ENCODE measurements around the gene ESYT3. TPM values are rescaled to one million over a fixed set of nuclear protein-coding genes. Genes with fewer than 3 reads are reported as not detected.

The ESYT3 gene
- polyA plus RNA-seq, 3 donors = not detected

GRCh38 chr3:138394686-138395085 is 39.7 kb upstream of the ESYT3 start:
- no peak overlapping the region for H3K9ac ChIP-seq (ENCODE audit: insufficient read depth, low read length, poor library complexity, severe bottlenecking)
- Mint-ChIP-seq H3K27me3 (ENCODE audit: low read depth in 3 of 3) (peaks cover 0 to 5% (median 2%) of the 10 kb centered on the region in 3 donors), H3K9me3 (peaks cover 0 to 2% (median 0%) of the 10 kb centered on the region in 7 donors), H3K4me3 (no peak overlapping the region), H3K36me3 (peaks cover 0 to 1% of the 10 kb centered on the region in 2 donors), H3K27ac (peak overlapping the region in 1 of 7 donors; percentile 62), H3K4me1 (peaks cover 5% of the 10 kb centered on the region)
- H3K4me1 ChIP-seq (ENCODE audit: control insufficient read depth in 1 of 2, insufficient read depth in 2 of 2, low read length in 2 of 2) = no peaks in the 10 kb centered on the region
- no peak overlapping the region for H2AFZ ChIP-seq (ENCODE audit: insufficient read depth, low read depth, low read length, poor library complexity, severe bottlenecking)
- no peak for DNase-seq
- no peak for TF ChIP-seq CTCF (IDR thresholded peaks at IDR 0.05)
- no peak overlapping the region for H3K4me3 ChIP-seq (replicated peaks in 1 of 3; ENCODE audit: low read depth in 2 of 3, low read length in 3 of 3)
- no peak overlapping the region for H3K4me2 ChIP-seq (replicated peaks; ENCODE audit: extremely low read depth, low read length, poor library complexity, severe bottlenecking)
- no peaks in the 10 kb centered on the region for H3K9me3 ChIP-seq (replicated peaks in 1 of 2; ENCODE audit: control insufficient read depth in 1 of 2, insufficient read depth in 1 of 2, low read length in 2 of 2)
- no peaks in the 10 kb centered on the region for H3K27me3 ChIP-seq (ENCODE audit: control insufficient read depth in 2 of 2, insufficient read depth in 2 of 2, low read length in 2 of 2)
- intact Hi-C loops (cut with micrococcal nuclease) = no loop called here
- no peaks in the 10 kb centered on the region for H4K20me1 ChIP-seq (ENCODE audit: insufficient read depth, low read length)
- no peak overlapping the region for H3K27ac ChIP-seq (ENCODE audit: low read depth in 1 of 2, low read length in 2 of 2)
- no peaks in the 10 kb centered on the region for H3K79me2 ChIP-seq (ENCODE audit: insufficient read depth, low read length)
- H3K36me3 ChIP-seq (replicated peaks in 1 of 2; ENCODE audit: control insufficient read depth in 1 of 2, insufficient read depth in 2 of 2, low read length in 2 of 2) = no peaks in the 10 kb centered on the region
- 96% methylated on average over 4 of the region's 5 CpGs for WGBS (ENCODE audit: insufficient coverage)

- intact Hi-C loops (cut with micrococcal nuclease) = no loop called here
- no peaks in the 10 kb centered on the region for H3K36me3 ChIP-seq (replicated peaks in 1 of 2; ENCODE audit: control insufficient read depth in 1 of 2, insufficient read depth in 2 of 2, low read length in 2 of 2)
- H3K4me1 Mint-ChIP-seq = peaks cover 5% of the 10 kb centered on the region
These were observed 38.3 kb upstream of the ESYT3 start for GRCh38 chr3:138395865-138396751.

More at GRCh38 chr3:138395865-138396751, 38.3 kb upstream of the ESYT3 start:
- peaks cover 0 to 5% of the 10 kb centered on the region in 2 donors for H3K36me3 Mint-ChIP-seq
- Histone ChIP-seq H3K9ac (ENCODE audit: insufficient read depth, low read length, poor library complexity, severe bottlenecking) (no peak overlapping the region), H3K79me2 (ENCODE audit: insufficient read depth, low read length) (no peaks in the 10 kb centered on the region), H3K4me3 (replicated peaks in 1 of 3; ENCODE audit: low read depth in 2 of 3, low read length in 3 of 3) (no peak overlapping the region), H3K4me2 (replicated peaks; ENCODE audit: extremely low read depth, low read length, poor library complexity, severe bottlenecking) (no peak overlapping the region), H3K27ac (ENCODE audit: low read depth in 1 of 2, low read length in 2 of 2) (no peak overlapping the region), H3K9me3 (replicated peaks in 1 of 2; ENCODE audit: control insufficient read depth in 1 of 2, insufficient read depth in 1 of 2, low read length in 2 of 2) (no peaks in the 10 kb centered on the region), H3K4me1 (ENCODE audit: control insufficient read depth in 1 of 2, insufficient read depth in 2 of 2, low read length in 2 of 2) (no peaks in the 10 kb centered on the region), H3K27me3 (ENCODE audit: control insufficient read depth in 2 of 2, insufficient read depth in 2 of 2, low read length in 2 of 2) (no peaks in the 10 kb centered on the region), H4K20me1 (ENCODE audit: insufficient read depth, low read length) (no peaks in the 10 kb centered on the region), H2AFZ (ENCODE audit: insufficient read depth, low read depth, low read length, poor library complexity, severe bottlenecking) (no peak overlapping the region)
- 92% methylated on average over 8 of the region's 12 CpGs for WGBS (ENCODE audit: insufficient coverage)
- peak overlapping the region in 2 of 7 donors; percentile 20 to 26 for H3K27ac Mint-ChIP-seq
- DNase-seq = no peak
- no peak for TF ChIP-seq CTCF (IDR thresholded peaks at IDR 0.05)
- peaks cover 0 to 2% (median 0%) of the 10 kb centered on the region in 7 donors for H3K9me3 Mint-ChIP-seq
- no peak overlapping the region for H3K4me3 Mint-ChIP-seq
- peaks cover 1 to 5% (median 2%) of the 10 kb centered on the region in 3 donors for H3K27me3 Mint-ChIP-seq (ENCODE audit: low read depth in 3 of 3)

Measured in CD14-positive monocyte (primary cell).